CD8-positive, alpha-beta memory T cell (primary cell): ENCODE results near the gene AIMP1. TPM values are rescaled to one million over a fixed set of nuclear protein-coding genes. Genes with fewer than 3 reads are reported as not detected.

Source experiments
- CTCF ChIA-PET: fragments of 350-600 bp; sonication (Branson Sonifier 250); formaldehyde crosslinking; loops from one replicate; lab custom pipeline; 2021; ENCODE audit warnings: antibody characterized with exemption; lab: Charles Lee
- POLR2A ChIA-PET: fragments of 350-600 bp; sonication (Branson Sonifier 250); formaldehyde crosslinking; loops from one replicate; lab custom pipeline; 2021; ENCODE audit warnings: antibody characterized with exemption; lab: Charles Lee
- DNase-seq, 5 donors: peaks; one replicate each; pipeline versions ENCODE4 v3.0.0 to v3.0.0-alpha.2; 2020 to 2022; ENCODE audit warnings: mixed read lengths in 1 of 5
- H3K27ac ChIP-seq: one replicate; pipeline ENCODE4 v1.7.0; 2013; ENCODE audit warnings: low read depth, mild to moderate bottlenecking, low read length, moderate library complexity
- H3K27me3 ChIP-seq: 2 replicates; pipeline ENCODE4 v1.7.0; 2013; ENCODE audit warnings: low read length, mild to moderate bottlenecking; ENCODE audit not compliant: insufficient read depth, poor library complexity, severe bottlenecking
- H3K36me3 ChIP-seq: 2 replicates; pipeline ENCODE4 v1.7.0; 2013; ENCODE audit warnings: mild to moderate bottlenecking, low read length, moderate library complexity; ENCODE audit not compliant: insufficient read depth
- H3K4me1 ChIP-seq: 2 replicates; pipeline ENCODE4 v1.7.0; 2013; ENCODE audit warnings: mild to moderate bottlenecking, low read length, moderate library complexity; ENCODE audit not compliant: insufficient read depth
- H3K4me3 ChIP-seq: 2 replicates; pipeline ENCODE4 v1.7.0; 2013; ENCODE audit warnings: mild to moderate bottlenecking, low read length
- H3K9me3 ChIP-seq: 2 replicates; pipeline ENCODE4 v1.7.0; 2013; ENCODE audit warnings: mild to moderate bottlenecking, low read length
- H3K27ac Mint-ChIP-seq, 8 donors: one replicate each; pipeline ENCODE4 v1.8.0; 2020 to 2021; ENCODE audit warnings: mixed read lengths in 8 of 8, mild to moderate bottlenecking in 6 of 8, inconsistent platforms in 3 of 8, moderate library complexity in 3 of 8
- H3K27me3 Mint-ChIP-seq, 2 donors: one replicate each; pipeline ENCODE4 v1.8.0; 2020 to 2021; ENCODE audit warnings: mixed read lengths in 2 of 2, mild to moderate bottlenecking in 1 of 2, moderate library complexity in 1 of 2
- H3K36me3 Mint-ChIP-seq, 3 donors: one replicate each; pipeline ENCODE4 v1.8.0; 2020 to 2021; ENCODE audit warnings: mixed read lengths in 3 of 3, inconsistent platforms in 1 of 3, mild to moderate bottlenecking in 1 of 3
- H3K4me1 Mint-ChIP-seq, 3 donors: one replicate each; pipeline ENCODE4 v1.8.0; 2020 to 2021; ENCODE audit warnings: mixed read lengths in 3 of 3, inconsistent platforms in 1 of 3, mild to moderate bottlenecking in 1 of 3
- H3K4me3 Mint-ChIP-seq, 7 donors: one replicate each; pipeline ENCODE4 v1.8.0; 2020 to 2021; ENCODE audit warnings: mixed read lengths in 7 of 7, mild to moderate bottlenecking in 6 of 7, moderate library complexity in 4 of 7, inconsistent platforms in 2 of 7
- H3K9me3 Mint-ChIP-seq, 5 donors: one replicate each; pipeline ENCODE4 v1.8.0; 2020 to 2022; ENCODE audit warnings: mixed read lengths in 5 of 5, mild to moderate bottlenecking in 3 of 5, moderate library complexity in 2 of 5, inconsistent platforms in 1 of 5
- polyA plus RNA-seq: library from polyadenylated mRNA; unstranded; fragments of 300-500 nt; fragmentation: Illumina TruSeq; gene quantifications from one replicate; pipeline ENCODE4 v1.2.3, GENCODE V29; 2021
- total RNA-seq, 2 experiments: library from RNA; stranded (reverse); gene quantifications; one replicate each; pipeline ENCODE4 v1.2.3, GENCODE V29; 2021

AIMP1 gene
- total and polyA plus RNA-seq, 3 experiments from 2014 or later: 66.5 to 67.9 (median 67.0) TPM

- CTCF ChIA-PET: no interaction called here
Observed at GRCh38 chr4:106325800-106326199, 9.4 kb downstream of the AIMP1 start.

GRCh38 chr4:106329041-106329618, 12.8 kb downstream of the AIMP1 start:
- ChIA-PET CTCF (interaction anchor here (0.9 to 1.7 kb wide), 3 partner anchors 13 to 19 kb away, joined by 3 to 4 read pairs (median 4); partner anchors contain the start of gene TBCK), POLR2A (interaction anchor here (0.7 kb wide), 1 partner anchor 14 kb away, joined by 5 read pairs; no protein-coding TSS in a partner anchor)
- peaks cover 6 to 22% (median 13%) of the 10 kb centered on the region in 3 donors for H3K4me1 Mint-ChIP-seq
- Histone ChIP-seq H3K4me1 (no peaks in the 10 kb centered on the region), H3K4me3 (no peak overlapping the region), H3K27me3 (no peaks in the 10 kb centered on the region), H3K27ac (no peak overlapping the region), H3K36me3 (peaks cover 44% of the 10 kb centered on the region), H3K9me3 (no peaks in the 10 kb centered on the region)
- peak overlapping the region in 3 of 8 donors; percentile 19 to 76 (median 27) for H3K27ac Mint-ChIP-seq
- no peaks in the 10 kb centered on the region for H3K27me3 Mint-ChIP-seq
- no peak overlapping the region for H3K4me3 Mint-ChIP-seq
- no peaks in the 10 kb centered on the region for H3K9me3 Mint-ChIP-seq
- DNase-seq: peak in 1 of 5 donors; percentile 10
- H3K36me3 Mint-ChIP-seq: peaks cover 8 to 74% (median 35%) of the 10 kb centered on the region in 3 donors

More at GRCh38 chr4:106325800-106326199, 9.4 kb downstream of the AIMP1 start:
- Histone ChIP-seq H3K36me3 (peaks cover 24% of the 10 kb centered on the region), H3K9me3 (no peaks in the 10 kb centered on the region), H3K4me1 (peaks cover 4% of the 10 kb centered on the region), H3K4me3 (no peak overlapping the region), H3K27ac (no peak overlapping the region), H3K27me3 (no peaks in the 10 kb centered on the region)
- no peak for DNase-seq
- Mint-ChIP-seq H3K4me1 (peaks cover 7 to 42% (median 34%) of the 10 kb centered on the region in 3 donors), H3K9me3 (no peaks in the 10 kb centered on the region), H3K27ac (no peak overlapping the region), H3K27me3 (no peaks in the 10 kb centered on the region), H3K4me3 (no peak overlapping the region), H3K36me3 (peaks cover 3 to 55% (median 24%) of the 10 kb centered on the region in 3 donors)
- POLR2A ChIA-PET: no interaction called here

- Histone ChIP-seq H3K27ac (no peak overlapping the region), H3K36me3 (peaks cover 58% of the 10 kb centered on the region), H3K9me3 (no peaks in the 10 kb centered on the region), H3K4me3 (no peak overlapping the region), H3K4me1 (no peaks in the 10 kb centered on the region), H3K27me3 (no peaks in the 10 kb centered on the region)
- Mint-ChIP-seq H3K9me3 (peaks cover 2 to 12% (median 7%) of the 10 kb centered on the region in 5 donors), H3K4me1 (peaks cover 13 to 22% (median 18%) of the 10 kb centered on the region in 3 donors), H3K4me3 (no peak overlapping the region), H3K27me3 (no peaks in the 10 kb centered on the region), H3K27ac (no peak overlapping the region), H3K36me3 (peaks cover 27 to 79% (median 50%) of the 10 kb centered on the region in 3 donors)
- ChIA-PET CTCF (no interaction called here), POLR2A (no interaction called here)
- no peak for DNase-seq
Observed at GRCh38 chr4:106333186-106333585, 16.8 kb downstream of the AIMP1 start.

- Histone ChIP-seq H3K9me3 (no peaks in the 10 kb centered on the region), H3K27me3 (no peaks in the 10 kb centered on the region), H3K27ac (no peak overlapping the region), H3K4me1 (no peaks in the 10 kb centered on the region), H3K36me3 (peaks cover 59% of the 10 kb centered on the region), H3K4me3 (no peak overlapping the region)
- ChIA-PET POLR2A (no interaction called here), CTCF (no interaction called here)
- Mint-ChIP-seq H3K27me3 (no peaks in the 10 kb centered on the region), H3K4me3 (no peak overlapping the region), H3K36me3 (peaks cover 43 to 81% (median 54%) of the 10 kb centered on the region in 3 donors), H3K4me1 (peaks cover 20 to 28% (median 25%) of the 10 kb centered on the region in 3 donors), H3K27ac (peak overlapping the region in 3 of 8 donors; percentile 5 to 88 (median 30)), H3K9me3 (peaks cover 2 to 18% (median 10%) of the 10 kb centered on the region in 5 donors)
- DNase-seq: no peak
Observed at GRCh38 chr4:106334741-106335470, 18.6 kb downstream of the AIMP1 start.

- H3K9me3 ChIP-seq: no peaks in the 10 kb centered on the region
- H3K4me1 ChIP-seq: no peaks in the 10 kb centered on the region
- POLR2A ChIA-PET: no interaction called here
- Mint-ChIP-seq H3K27me3 (no peaks in the 10 kb centered on the region), H3K36me3 (peaks cover 51 to 84% (median 53%) of the 10 kb centered on the region in 3 donors), H3K27ac (no peak overlapping the region), H3K4me3 (no peak overlapping the region), H3K4me1 (peaks cover 36 to 40% (median 40%) of the 10 kb centered on the region in 3 donors), H3K9me3 (peaks cover 2 to 18% (median 11%) of the 10 kb centered on the region in 5 donors)
- no peak for DNase-seq
- H3K4me3 ChIP-seq: no peak overlapping the region
- H3K36me3 ChIP-seq: peaks cover 46% of the 10 kb centered on the region
- CTCF ChIA-PET: no interaction called here
- H3K27ac ChIP-seq: no peak overlapping the region
- H3K27me3 ChIP-seq: no peaks in the 10 kb centered on the region
Observed at GRCh38 chr4:106336618-106337017, 20.3 kb downstream of the AIMP1 start.

- Histone ChIP-seq H3K27ac (no peak overlapping the region), H3K4me3 (no peak overlapping the region), H3K4me1 (no peaks in the 10 kb centered on the region), H3K36me3 (peaks cover 41% of the 10 kb centered on the region), H3K27me3 (no peaks in the 10 kb centered on the region), H3K9me3 (no peaks in the 10 kb centered on the region)
- Mint-ChIP-seq H3K27ac (no peak overlapping the region), H3K9me3 (peaks cover 2 to 18% (median 11%) of the 10 kb centered on the region in 5 donors), H3K27me3 (no peaks in the 10 kb centered on the region), H3K4me1 (peaks cover 47 to 53% (median 53%) of the 10 kb centered on the region in 3 donors), H3K4me3 (no peak overlapping the region), H3K36me3 (peaks cover 47 to 86% (median 50%) of the 10 kb centered on the region in 3 donors)
- ChIA-PET CTCF (no interaction called here), POLR2A (no interaction called here)
- DNase-seq: no peak
Observed at GRCh38 chr4:106337916-106338315, 21.6 kb downstream of the AIMP1 start.

- Histone ChIP-seq H3K27ac (no peak overlapping the region), H3K4me3 (no peak overlapping the region), H3K27me3 (no peaks in the 10 kb centered on the region), H3K9me3 (no peaks in the 10 kb centered on the region), H3K4me1 (no peaks in the 10 kb centered on the region), H3K36me3 (peaks cover 37% of the 10 kb centered on the region)
- ChIA-PET POLR2A (no interaction called here), CTCF (no interaction called here)
- Mint-ChIP-seq H3K4me1 (peaks cover 50 to 61% (median 59%) of the 10 kb centered on the region in 3 donors), H3K4me3 (no peak overlapping the region), H3K27me3 (no peaks in the 10 kb centered on the region), H3K27ac (peak overlapping the region in 1 of 8 donors; percentile 58), H3K9me3 (peaks cover 2 to 18% (median 11%) of the 10 kb centered on the region in 5 donors), H3K36me3 (peaks cover 47 to 83% (median 50%) of the 10 kb centered on the region in 3 donors)
- DNase-seq: no peak
Observed at GRCh38 chr4:106338671-106339070, 22.3 kb downstream of the AIMP1 start.

GRCh38 chr4:106339431-106339830, 23.1 kb downstream of the AIMP1 start:
- CTCF ChIA-PET: no interaction called here
- DNase-seq: no peak
- H3K4me3 ChIP-seq: no peak overlapping the region
- H3K27me3 Mint-ChIP-seq: no peaks in the 10 kb centered on the region
- peak overlapping the region in 1 of 8 donors; percentile 3 for H3K27ac Mint-ChIP-seq
- H3K36me3 ChIP-seq: peaks cover 33% of the 10 kb centered on the region
- peaks cover 47 to 84% (median 47%) of the 10 kb centered on the region in 3 donors for H3K36me3 Mint-ChIP-seq
- H3K9me3 ChIP-seq: no peaks in the 10 kb centered on the region
- no peak overlapping the region for H3K27ac ChIP-seq
- H3K4me1 Mint-ChIP-seq: peaks cover 57 to 68% (median 64%) of the 10 kb centered on the region in 3 donors
- H3K27me3 ChIP-seq: no peaks in the 10 kb centered on the region
- H3K4me3 Mint-ChIP-seq: no peak overlapping the region
- H3K9me3 Mint-ChIP-seq: peaks cover 2 to 18% (median 11%) of the 10 kb centered on the region in 5 donors
- POLR2A ChIA-PET: no interaction called here
- H3K4me1 ChIP-seq: no peaks in the 10 kb centered on the region
